ENCODE measurements around the gene TEX2. TPM values are rescaled to one million over a fixed set of nuclear protein-coding genes. Genes with fewer than 3 reads are reported as not detected.

Gene TEX2
- total and polyA plus RNA-seq, 2 experiments from 2014 or later, result 7.5 to 17.7 TPM

- TF ChIP-seq JUNB (IDR thresholded peaks at IDR 0.05; ENCODE audit: unreplicated experiment) (no peak), POLR2AphosphoS5 (IDR thresholded peaks at IDR 0.05; ENCODE audit: low read depth) (no peak), ETS1 (IDR thresholded peaks at IDR 0.05) (no peak), ZNF331 (CRISPR knock-in tag; IDR thresholded peaks at IDR 0.05; ENCODE audit: low read depth) (no peak), CREB1 (CRISPR knock-in tag; IDR thresholded peaks at IDR 0.05; ENCODE audit: low read depth) (no peak), EZH2 (IDR thresholded peaks at IDR 0.05; ENCODE audit: low read depth, unreplicated experiment) (no peak), STAT1 (IDR thresholded peaks at IDR 0.05; ENCODE audit: unreplicated experiment) (no peak), NANOG (IDR thresholded peaks at IDR 0.05; ENCODE audit: borderline replicate concordance) (no peak), CTCF (conservative IDR thresholded peaks at IDR 0.05; ENCODE audit: low read depth in 2 of 2) (no peak), ZNF114 (CRISPR knock-in tag; IDR thresholded peaks at IDR 0.05) (no peak), EZH2phosphoT487 (IDR thresholded peaks at IDR 0.05; ENCODE audit: unreplicated experiment) (no peak)
- TF ChIP-seq, protein P1, sequence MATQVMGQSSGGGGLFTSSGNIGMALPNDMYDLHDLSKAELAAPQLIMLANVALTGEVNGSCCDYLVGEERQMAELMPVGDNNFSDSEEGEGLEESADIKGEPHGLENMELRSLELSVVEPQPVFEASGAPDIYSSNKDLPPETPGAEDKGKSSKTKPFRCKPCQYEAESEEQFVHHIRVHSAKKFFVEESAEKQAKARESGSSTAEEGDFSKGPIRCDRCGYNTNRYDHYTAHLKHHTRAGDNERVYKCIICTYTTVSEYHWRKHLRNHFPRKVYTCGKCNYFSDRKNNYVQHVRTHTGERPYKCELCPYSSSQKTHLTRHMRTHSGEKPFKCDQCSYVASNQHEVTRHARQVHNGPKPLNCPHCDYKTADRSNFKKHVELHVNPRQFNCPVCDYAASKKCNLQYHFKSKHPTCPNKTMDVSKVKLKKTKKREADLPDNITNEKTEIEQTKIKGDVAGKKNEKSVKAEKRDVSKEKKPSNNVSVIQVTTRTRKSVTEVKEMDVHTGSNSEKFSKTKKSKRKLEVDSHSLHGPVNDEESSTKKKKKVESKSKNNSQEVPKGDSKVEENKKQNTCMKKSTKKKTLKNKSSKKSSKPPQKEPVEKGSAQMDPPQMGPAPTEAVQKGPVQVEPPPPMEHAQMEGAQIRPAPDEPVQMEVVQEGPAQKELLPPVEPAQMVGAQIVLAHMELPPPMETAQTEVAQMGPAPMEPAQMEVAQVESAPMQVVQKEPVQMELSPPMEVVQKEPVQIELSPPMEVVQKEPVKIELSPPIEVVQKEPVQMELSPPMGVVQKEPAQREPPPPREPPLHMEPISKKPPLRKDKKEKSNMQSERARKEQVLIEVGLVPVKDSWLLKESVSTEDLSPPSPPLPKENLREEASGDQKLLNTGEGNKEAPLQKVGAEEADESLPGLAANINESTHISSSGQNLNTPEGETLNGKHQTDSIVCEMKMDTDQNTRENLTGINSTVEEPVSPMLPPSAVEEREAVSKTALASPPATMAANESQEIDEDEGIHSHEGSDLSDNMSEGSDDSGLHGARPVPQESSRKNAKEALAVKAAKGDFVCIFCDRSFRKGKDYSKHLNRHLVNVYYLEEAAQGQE (IDR thresholded peaks at IDR 0.05; ENCODE audit: unreplicated experiment), result no peak
- TF ChIP-seq, protein P2, sequence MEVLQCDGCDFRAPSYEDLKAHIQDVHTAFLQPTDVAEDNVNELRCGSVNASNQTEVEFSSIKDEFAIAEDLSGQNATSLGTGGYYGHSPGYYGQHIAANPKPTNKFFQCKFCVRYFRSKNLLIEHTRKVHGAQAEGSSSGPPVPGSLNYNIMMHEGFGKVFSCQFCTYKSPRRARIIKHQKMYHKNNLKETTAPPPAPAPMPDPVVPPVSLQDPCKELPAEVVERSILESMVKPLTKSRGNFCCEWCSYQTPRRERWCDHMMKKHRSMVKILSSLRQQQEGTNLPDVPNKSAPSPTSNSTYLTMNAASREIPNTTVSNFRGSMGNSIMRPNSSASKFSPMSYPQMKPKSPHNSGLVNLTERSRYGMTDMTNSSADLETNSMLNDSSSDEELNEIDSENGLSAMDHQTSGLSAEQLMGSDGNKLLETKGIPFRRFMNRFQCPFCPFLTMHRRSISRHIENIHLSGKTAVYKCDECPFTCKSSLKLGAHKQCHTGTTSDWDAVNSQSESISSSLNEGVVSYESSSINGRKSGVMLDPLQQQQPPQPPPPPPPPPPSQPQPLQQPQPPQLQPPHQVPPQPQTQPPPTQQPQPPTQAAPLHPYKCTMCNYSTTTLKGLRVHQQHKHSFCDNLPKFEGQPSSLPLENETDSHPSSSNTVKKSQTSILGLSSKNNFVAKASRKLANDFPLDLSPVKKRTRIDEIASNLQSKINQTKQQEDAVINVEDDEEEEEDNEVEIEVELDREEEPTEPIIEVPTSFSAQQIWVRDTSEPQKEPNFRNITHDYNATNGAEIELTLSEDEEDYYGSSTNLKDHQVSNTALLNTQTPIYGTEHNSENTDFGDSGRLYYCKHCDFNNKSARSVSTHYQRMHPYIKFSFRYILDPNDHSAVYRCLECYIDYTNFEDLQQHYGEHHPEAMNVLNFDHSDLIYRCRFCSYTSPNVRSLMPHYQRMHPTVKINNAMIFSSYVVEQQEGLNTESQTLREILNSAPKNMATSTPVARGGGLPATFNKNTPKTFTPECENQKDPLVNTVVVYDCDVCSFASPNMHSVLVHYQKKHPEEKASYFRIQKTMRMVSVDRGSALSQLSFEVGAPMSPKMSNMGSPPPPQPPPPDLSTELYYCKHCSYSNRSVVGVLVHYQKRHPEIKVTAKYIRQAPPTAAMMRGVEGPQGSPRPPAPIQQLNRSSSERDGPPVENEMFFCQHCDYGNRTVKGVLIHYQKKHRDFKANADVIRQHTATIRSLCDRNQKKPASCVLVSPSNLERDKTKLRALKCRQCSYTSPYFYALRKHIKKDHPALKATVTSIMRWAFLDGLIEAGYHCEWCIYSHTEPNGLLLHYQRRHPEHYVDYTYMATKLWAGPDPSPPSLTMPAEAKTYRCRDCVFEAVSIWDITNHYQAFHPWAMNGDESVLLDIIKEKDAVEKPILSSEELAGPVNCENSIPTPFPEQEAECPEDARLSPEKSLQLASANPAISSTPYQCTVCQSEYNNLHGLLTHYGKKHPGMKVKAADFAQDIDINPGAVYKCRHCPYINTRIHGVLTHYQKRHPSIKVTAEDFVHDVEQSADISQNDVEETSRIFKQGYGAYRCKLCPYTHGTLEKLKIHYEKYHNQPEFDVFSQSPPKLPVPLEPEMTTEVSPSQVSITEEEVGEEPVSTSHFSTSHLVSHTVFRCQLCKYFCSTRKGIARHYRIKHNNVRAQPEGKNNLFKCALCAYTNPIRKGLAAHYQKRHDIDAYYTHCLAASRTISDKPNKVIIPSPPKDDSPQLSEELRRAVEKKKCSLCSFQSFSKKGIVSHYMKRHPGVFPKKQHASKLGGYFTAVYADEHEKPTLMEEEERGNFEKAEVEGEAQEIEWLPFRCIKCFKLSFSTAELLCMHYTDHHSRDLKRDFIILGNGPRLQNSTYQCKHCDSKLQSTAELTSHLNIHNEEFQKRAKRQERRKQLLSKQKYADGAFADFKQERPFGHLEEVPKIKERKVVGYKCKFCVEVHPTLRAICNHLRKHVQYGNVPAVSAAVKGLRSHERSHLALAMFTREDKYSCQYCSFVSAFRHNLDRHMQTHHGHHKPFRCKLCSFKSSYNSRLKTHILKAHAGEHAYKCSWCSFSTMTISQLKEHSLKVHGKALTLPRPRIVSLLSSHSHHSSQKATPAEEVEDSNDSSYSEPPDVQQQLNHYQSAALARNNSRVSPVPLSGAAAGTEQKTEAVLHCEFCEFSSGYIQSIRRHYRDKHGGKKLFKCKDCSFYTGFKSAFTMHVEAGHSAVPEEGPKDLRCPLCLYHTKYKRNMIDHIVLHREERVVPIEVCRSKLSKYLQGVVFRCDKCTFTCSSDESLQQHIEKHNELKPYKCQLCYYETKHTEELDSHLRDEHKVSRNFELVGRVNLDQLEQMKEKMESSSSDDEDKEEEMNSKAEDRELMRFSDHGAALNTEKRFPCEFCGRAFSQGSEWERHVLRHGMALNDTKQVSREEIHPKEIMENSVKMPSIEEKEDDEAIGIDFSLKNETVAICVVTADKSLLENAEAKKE (CRISPR knock-in tag; IDR thresholded peaks at IDR 0.05), result no peak
- no peak overlapping the region for H3K4me3 ChIP-seq
- no peaks in the 10 kb centered on the region for H3K36me3 ChIP-seq (ENCODE audit: insufficient read depth)
- H2AFZ ChIP-seq, result no peak overlapping the region
- H3K4me1 ChIP-seq (ENCODE audit: insufficient read depth), result peaks cover 6% of the 10 kb centered on the region; the same call in 1 of the 2 replicates
- no peaks in the 10 kb centered on the region for H3K9me2 ChIP-seq (ENCODE audit: insufficient read depth)
- ATAC-seq, result no peak
- H3K4me2 ChIP-seq, result no peak overlapping the region
- no peaks in the 10 kb centered on the region for H3K27me3 Mint-ChIP-seq (ENCODE audit: insufficient read depth, low read depth, poor library complexity)
- H3F3A ChIP-seq (replicated peaks; ENCODE audit: low read depth), result no peaks in the 10 kb centered on the region
- no peaks in the 10 kb centered on the region for H3K27me3 ChIP-seq (ENCODE audit: insufficient read depth)
- no peaks in the 10 kb centered on the region for H3K79me2 ChIP-seq (replicated peaks; ENCODE audit: insufficient read depth)
- peaks cover 8% of the 10 kb centered on the region; the same call in 2 of the 3 replicates for H3K36me3 Mint-ChIP-seq (ENCODE audit: low read depth)
- no peak overlapping the region for H3K27ac Mint-ChIP-seq
- no peak overlapping the region for H3K27ac ChIP-seq (ENCODE audit: low read depth)
- no peaks in the 10 kb centered on the region for H4K20me1 ChIP-seq (replicated peaks; ENCODE audit: insufficient read depth)
- H3K9me3 Mint-ChIP-seq, result no peaks in the 10 kb centered on the region
- DNase-seq (ENCODE audit: low spot score), result no peak
- H3K4me3 Mint-ChIP-seq, result no peak overlapping the region
- H3K4me1 Mint-ChIP-seq, result peaks cover 33% of the 10 kb centered on the region
Measured at GRCh38 chr17:64156670-64157069, 106.4 kb downstream of the TEX2 start.
